ENCODE results near the gene IL36RN.

GRCh38 chr2:113054066-113054465, 4.9 kb upstream of the IL36RN start:
- TF ChIP-seq POLR2AphosphoS5 (IDR thresholded peaks at IDR 0.05; ENCODE audit: insufficient read depth in 1 of 2, low read depth in 1 of 2): no peak
- no peak for TF ChIP-seq CTCF (IDR thresholded peaks at IDR 0.05)
- TF ChIP-seq POLR2A (IDR thresholded peaks at IDR 0.05): no peak
